HG03575 (cell line): Measurements from ENCODE around the gene ARF5.

Experiments used
- ATAC-seq: cut with Tn5 transposase; IDR thresholded peaks from one replicate; pipeline ENCODE4 v1.9.1; 2021; ENCODE audit not compliant: unreplicated experiment, insufficient number of reproducible peaks, low FRiP score; ENCODE audit errors: extremely low read depth

Gene ARF5

DNA sequence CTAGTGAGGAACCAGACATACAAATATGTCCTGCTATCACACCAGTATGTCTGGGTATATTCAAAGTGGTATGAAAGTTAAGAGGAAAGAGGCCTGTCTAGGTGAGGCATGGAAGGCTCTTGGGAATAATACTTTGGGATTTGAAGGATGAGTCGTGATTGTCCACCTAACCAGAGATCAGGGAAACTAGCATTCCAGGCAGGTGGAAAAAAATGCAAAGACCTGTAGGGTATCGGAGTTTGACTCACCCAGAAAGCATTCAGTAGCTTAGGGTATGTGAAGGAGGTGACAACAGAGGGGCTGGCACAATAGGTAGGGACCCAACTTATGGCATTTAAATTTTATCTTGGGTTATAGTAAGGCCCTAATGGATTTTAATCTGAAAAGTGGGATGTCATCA is 1.9 kb upstream of the ARF5 start:
- ATAC-seq = no peak

DNA sequence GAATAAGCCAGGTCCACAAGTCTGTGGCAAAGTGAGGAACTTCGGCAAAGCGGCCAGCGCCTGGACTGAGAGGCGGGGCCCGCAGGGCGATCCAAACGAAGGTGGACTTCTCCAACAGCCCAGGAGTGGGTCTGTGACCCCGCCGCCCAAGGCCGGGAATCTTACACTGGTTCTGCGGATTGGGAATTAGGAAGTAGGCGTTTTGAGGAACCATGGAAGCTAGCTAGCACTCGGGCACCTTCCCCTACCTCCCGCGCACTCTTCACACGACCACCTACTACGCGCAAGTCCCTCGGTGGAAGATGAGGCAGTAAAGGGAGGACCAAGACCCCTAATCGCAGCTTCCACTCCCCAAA is 570 bp upstream of the ARF5 start:
- ATAC-seq = no peak

DNA sequence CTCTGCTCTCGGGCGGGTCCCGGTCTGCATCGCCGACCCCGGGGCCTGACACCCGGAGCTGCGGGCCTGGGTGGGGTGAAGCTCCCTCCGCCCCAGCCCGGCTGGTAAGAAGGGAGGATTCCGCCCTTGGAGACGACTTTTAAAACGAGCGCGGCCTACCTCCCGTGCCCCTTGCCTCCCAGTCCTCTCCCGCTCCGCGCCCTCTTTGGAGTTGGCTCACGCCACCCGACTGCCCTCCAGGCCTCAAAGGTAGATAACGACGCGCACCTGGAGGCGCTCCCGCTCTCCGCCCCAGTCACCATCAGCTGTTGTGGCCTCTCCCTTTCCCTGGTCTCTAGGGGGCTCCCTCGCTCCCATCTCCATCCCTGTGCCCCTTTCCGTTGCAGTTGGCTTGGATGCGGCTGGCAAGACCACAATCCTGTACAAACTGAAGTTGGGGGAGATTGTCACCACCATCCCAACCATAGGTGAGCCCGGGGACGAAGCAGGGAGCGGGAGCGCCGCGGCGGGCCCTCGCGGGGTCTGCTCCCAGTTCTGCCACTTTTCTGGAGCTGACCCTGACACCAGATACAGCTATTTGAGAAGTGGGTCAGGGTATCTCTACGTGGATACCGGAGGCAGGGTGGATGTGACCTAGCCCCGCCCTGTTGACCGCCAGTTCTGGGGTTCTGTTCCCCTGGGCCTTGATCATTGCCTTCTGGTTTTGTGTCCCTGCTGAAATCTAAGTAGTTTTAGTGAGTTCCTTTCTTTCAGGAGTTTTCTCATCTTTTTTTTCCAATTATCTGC is 679 bp downstream of the ARF5 start:
- no peak for ATAC-seq

- no peak for ATAC-seq
These were observed 1.7 kb downstream of the ARF5 start for GRCh38 chr7:127589896-127590295.

GRCh38 chr7:127591189-127591588 is 3.0 kb downstream of the ARF5 start:
- ATAC-seq = no peak

- ATAC-seq = no peak
These were observed 3.4 kb downstream of the ARF5 start for GRCh38 chr7:127591591-127591990.

DNA sequence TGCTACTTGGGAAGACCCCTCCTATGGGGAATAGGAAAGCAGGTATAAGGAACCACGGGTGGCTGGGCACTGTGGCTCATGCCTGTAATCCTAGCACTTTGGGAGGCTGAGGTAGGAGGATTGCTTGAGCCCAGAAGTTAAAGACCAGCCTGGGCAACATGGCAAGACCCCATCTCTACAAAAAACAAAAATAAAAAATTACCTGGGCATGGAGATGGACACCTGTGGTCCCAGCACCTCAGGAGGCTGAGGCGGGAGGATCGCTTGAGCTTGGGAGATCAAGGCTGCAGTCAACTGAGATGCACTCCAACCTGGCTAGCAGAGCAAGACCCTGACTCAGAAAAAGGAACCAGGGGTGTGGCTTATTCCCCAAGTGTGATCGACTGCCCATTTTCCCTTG is 4.3 kb downstream of the ARF5 start:
- ATAC-seq = no peak

GRCh38 chr7:127594490-127594889 is 6.3 kb downstream of the ARF5 start:
- ATAC-seq = no peak

- no peak for ATAC-seq
These were observed 7.5 kb downstream of the ARF5 start for GRCh38 chr7:127595737-127596136.

- no peak for ATAC-seq
These were observed 10.1 kb downstream of the ARF5 start for GRCh38 chr7:127598318-127598717.

DNA sequence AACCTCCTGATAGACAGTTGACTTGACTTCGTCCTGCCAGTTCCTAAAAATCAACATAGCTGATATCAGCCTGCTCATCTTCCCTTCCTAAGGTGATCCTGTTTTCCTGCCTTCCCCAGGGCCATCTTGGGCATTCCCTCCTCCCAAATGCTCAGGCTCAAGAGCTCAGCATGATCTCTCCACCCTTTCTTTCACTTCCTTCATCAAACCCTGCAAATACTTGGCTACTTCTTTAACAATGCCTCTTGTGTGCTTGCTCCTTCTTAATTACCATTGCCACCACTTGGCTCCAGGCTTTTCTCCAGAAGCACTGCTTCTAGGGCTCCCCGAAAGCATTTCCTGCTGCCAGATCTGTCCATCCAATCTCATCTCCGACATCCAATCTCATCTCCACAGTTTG is 12.7 kb downstream of the ARF5 start:
- ATAC-seq = no peak

DNA sequence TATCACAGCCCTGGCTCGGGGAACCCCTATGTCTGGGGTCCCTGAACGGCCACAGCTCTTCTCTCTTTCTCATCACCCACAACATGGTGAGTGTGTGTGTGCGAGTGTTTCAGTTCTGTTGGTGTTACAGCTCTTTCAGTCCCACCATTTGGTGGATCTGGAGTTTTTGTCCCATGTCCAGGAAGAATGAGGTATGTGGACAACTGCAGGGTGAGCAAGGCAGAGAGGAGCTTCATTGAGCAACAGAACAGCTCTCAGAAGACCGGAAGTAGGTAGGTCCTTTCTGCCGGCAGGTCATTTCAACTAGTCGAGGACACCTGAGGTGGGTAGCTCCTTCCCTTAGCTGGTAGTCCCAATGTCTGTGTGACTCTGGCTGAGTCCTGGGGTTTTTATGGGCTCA is 20.2 kb downstream of the ARF5 start:
- no peak for ATAC-seq

DNA sequence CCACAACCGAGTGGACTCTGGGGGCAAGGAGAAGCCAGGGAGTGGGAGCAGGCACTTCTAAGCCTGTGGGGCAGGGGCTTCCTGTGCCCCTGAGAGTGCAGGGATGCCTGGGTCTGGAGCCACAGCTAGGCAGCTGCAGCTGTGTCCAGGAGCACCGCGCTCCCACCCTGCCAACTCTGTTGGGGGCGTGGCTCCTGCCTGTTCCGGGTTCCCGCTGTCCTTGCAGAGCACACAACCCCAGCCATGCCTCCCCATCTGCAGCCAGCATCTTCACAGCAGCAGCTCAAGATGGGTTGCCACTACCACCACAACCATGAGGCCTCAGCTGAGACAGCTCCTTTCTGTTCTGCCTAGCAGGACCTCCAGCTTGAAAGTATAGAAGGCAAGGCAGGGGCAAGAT is 21.1 kb downstream of the ARF5 start:
- ATAC-seq = no peak

GRCh38 chr7:127612263-127612662 is 24.1 kb downstream of the ARF5 start:
- ATAC-seq = no peak

DNA sequence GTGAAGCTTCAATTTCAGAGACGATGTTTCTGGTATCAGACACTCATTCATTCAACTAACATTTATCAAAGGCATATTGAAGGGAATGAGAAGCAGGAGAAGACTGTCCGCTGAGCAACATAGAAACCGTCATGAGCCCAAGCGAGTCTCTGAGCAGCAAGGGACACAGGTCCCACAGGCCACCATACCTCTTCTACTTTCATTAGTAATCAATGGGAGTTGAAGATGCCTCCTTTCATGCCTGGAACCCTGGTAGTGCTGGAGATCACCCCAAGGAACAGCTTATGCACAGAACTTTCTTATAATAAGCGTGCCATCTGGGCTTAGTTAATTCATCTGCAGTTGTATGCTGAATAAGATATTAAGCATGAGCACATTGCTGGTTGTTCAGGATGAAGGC is 28.5 kb downstream of the ARF5 start:
- ATAC-seq = no peak

GRCh38 chr7:127618042-127618441 is 29.8 kb downstream of the ARF5 start, which contains the start of gene PAX4:
Gene PAX4 (minus strand): TSS chr7:127618142. CDS start chr7:127615928, 2,214 bp downstream.
- ATAC-seq = no peak

- no peak for ATAC-seq
These were observed 30.6 kb downstream of the ARF5 start for GRCh38 chr7:127618775-127619174.

- no peak for ATAC-seq
These were observed 31.6 kb downstream of the ARF5 start for GRCh38 chr7:127619681-127620405.

- no peak for ATAC-seq
These were observed 32.4 kb downstream of the ARF5 start for GRCh38 chr7:127620406-127621233.

DNA sequence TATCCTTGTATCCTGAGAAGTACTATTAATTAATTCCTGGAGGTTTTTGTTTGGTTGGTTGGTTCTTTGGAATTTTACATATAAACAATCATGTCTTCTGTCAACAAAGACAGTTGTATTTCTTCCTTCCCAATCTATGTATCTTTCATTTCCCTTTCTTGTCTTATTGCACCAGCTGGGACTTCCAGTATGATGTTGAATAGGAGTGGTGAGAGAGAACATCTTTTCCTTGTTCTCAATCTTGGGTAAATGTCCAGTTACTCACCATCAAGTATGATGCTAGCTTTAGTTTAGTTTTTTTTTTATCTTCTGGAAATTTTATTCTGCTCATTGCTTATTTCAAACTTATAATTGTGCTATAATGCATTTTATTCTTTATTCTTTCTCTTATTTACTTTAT is 37.1 kb downstream of the ARF5 start:
- no peak for ATAC-seq
